Hepatocyte (in vitro differentiated cells): ENCODE data around the gene EDN1. TPM values are rescaled to one million over a fixed set of nuclear protein-coding genes. Genes with fewer than 3 reads are reported as not detected.

ENCODE experiments used
- DNase-seq: peaks from one replicate; pipeline ENCODE4 v3.0.0-alpha.2; 2016; ENCODE audit warnings: low spot score
- H2AFZ ChIP-seq: fragments of 200-600 bp; sonication (generic); 2 replicates; pipeline ENCODE4 v1.6.0; 2016; ENCODE audit warnings: antibody characterized with exemption, mild to moderate bottlenecking
- H3K27ac ChIP-seq: fragments of 200-600 bp; sonication (generic); 2 replicates; pipeline ENCODE4 v1.5.1; 2016; ENCODE audit warnings: mild to moderate bottlenecking
- H3K27me3 ChIP-seq: fragments of 200-600 bp; sonication (generic); 2 replicates; pipeline ENCODE4 v1.6.1; 2016
- H3K36me3 ChIP-seq: fragments of 200-600 bp; sonication (generic); replicated peaks from 2 replicates; pipeline ENCODE4 v1.5.1; 2016; ENCODE audit warnings: low read depth; ENCODE audit not compliant: insufficient read depth
- H3K4me1 ChIP-seq: fragments of 200-600 bp; sonication (generic); 2 replicates; pipeline ENCODE4 v1.5.1; 2016; ENCODE audit warnings: mild to moderate bottlenecking, moderate library complexity; ENCODE audit not compliant: insufficient read depth
- H3K4me2 ChIP-seq: fragments of 200-600 bp; sonication (generic); 2 replicates; pipeline ENCODE4 v1.6.0; 2016
- H3K4me3 ChIP-seq: fragments of 200-600 bp; sonication (generic); 2 replicates; pipeline ENCODE4 v1.5.1; 2016; ENCODE audit warnings: mild to moderate bottlenecking
- H3K79me2 ChIP-seq: fragments of 200-600 bp; sonication (generic); 2 replicates; pipeline ENCODE4 v1.6.0; 2017; ENCODE audit warnings: mild to moderate bottlenecking
- H3K9me2 ChIP-seq: fragments of 200-600 bp; sonication (generic); replicated peaks from 2 replicates; pipeline ENCODE4 v1.6.0; 2017; ENCODE audit warnings: mild to moderate bottlenecking; ENCODE audit not compliant: insufficient read depth
- H3K9me3 ChIP-seq: fragments of 200-600 bp; sonication (generic); 2 replicates; pipeline ENCODE4 v1.5.1; 2016; ENCODE audit warnings: low read depth, mild to moderate bottlenecking
- H4K20me1 ChIP-seq: fragments of 200-600 bp; sonication (generic); 2 replicates; pipeline ENCODE4 v1.6.0; 2016; ENCODE audit warnings: mild to moderate bottlenecking; ENCODE audit not compliant: insufficient read depth, poor library complexity, severe bottlenecking
- EZH2 ChIP-seq: fragments of 200-600 bp; sonication (generic); IDR thresholded peaks from 2 replicates; pipeline ENCODE4 v1.6.1; 2016; ENCODE audit warnings: antibody characterized with exemption, mild to moderate bottlenecking, borderline replicate concordance
- EZH2phosphoT487 ChIP-seq: fragments of 200-600 bp; sonication (generic); IDR thresholded peaks from one replicate; pipeline ENCODE4 v1.6.1; 2018; ENCODE audit warnings: antibody characterized with exemption, mild to moderate bottlenecking, low read depth, moderate library complexity; ENCODE audit not compliant: unreplicated experiment, severe bottlenecking
- WGBS: methylation state at CpG from one replicate; pipeline ENCODE4 v1.1.6; 2016; ENCODE audit warnings: low lambda C conversion rate; ENCODE audit errors: missing lambda C conversion rate; 5-methylcytosine and 5-hydroxymethylcytosine counted together
- polyA plus RNA-seq: library from polyadenylated mRNA; unstranded; fragments of >200 nt; fragmentation: Nextera tagmentation; extraction: Ambion mirVana; gene quantifications from 2 replicates; pipeline ENCODE4 v1.2.1, GENCODE V29; 2016
- total RNA-seq: library from RNA; depleted of rRNA; stranded (reverse); fragments of >200 nt; gene quantifications from 2 replicates; pipeline ENCODE4 v1.2.3, GENCODE V29; 2014
- TF ChIP-seq, protein P1 (sequence below): fragments of 200-600 bp; sonication (generic); IDR thresholded peaks from 2 replicates; pipeline ENCODE4 v1.5.1; 2016; ENCODE audit warnings: antibody characterized with exemption, mild to moderate bottlenecking; ENCODE audit not compliant: poor library complexity

Gene EDN1
- total and polyA plus RNA-seq, 2 experiments from 2014 or later: 25.0 to 41.8 TPM

DNA sequence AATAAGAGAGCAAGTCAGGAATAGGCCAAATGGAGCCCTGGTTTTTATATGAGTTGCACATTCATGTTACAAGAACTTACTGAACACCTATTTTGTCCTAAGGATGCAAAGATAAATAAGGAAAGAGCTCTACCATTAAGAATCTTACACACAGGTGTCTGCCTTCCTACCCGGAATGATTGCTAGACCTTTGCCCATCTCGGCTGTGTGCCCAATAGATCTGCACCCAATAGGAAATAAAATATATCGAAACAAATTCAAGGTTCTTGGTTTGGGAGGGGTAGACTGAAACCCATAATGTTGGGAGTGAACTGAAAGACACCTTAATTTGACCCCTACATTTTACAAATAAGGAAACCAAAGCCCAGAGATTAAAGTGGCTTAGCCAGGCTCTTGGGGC, 48.9 kb downstream of the EDN1 start:
- no peaks in the 10 kb centered on the region for H3K36me3 ChIP-seq
- TF ChIP-seq, protein P1, sequence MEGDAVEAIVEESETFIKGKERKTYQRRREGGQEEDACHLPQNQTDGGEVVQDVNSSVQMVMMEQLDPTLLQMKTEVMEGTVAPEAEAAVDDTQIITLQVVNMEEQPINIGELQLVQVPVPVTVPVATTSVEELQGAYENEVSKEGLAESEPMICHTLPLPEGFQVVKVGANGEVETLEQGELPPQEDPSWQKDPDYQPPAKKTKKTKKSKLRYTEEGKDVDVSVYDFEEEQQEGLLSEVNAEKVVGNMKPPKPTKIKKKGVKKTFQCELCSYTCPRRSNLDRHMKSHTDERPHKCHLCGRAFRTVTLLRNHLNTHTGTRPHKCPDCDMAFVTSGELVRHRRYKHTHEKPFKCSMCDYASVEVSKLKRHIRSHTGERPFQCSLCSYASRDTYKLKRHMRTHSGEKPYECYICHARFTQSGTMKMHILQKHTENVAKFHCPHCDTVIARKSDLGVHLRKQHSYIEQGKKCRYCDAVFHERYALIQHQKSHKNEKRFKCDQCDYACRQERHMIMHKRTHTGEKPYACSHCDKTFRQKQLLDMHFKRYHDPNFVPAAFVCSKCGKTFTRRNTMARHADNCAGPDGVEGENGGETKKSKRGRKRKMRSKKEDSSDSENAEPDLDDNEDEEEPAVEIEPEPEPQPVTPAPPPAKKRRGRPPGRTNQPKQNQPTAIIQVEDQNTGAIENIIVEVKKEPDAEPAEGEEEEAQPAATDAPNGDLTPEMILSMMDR: no peak
- TF ChIP-seq EZH2phosphoT487 (no peak), EZH2 (no peak)
- H3K4me3 ChIP-seq: no peak overlapping the region
- H3K79me2 ChIP-seq: no peaks in the 10 kb centered on the region
- H4K20me1 ChIP-seq: no peaks in the 10 kb centered on the region
- no peak for DNase-seq
- H3K27me3 ChIP-seq: no peaks in the 10 kb centered on the region
- H2AFZ ChIP-seq: no peak overlapping the region
- 98% methylated on average over 3 of the region's 3 CpGs for WGBS
- H3K9me2 ChIP-seq: no peaks in the 10 kb centered on the region
- no peaks in the 10 kb centered on the region for H3K9me3 ChIP-seq
- H3K4me1 ChIP-seq: peaks cover 24% of the 10 kb centered on the region
- no peak overlapping the region for H3K27ac ChIP-seq
- no peak overlapping the region for H3K4me2 ChIP-seq

DNA sequence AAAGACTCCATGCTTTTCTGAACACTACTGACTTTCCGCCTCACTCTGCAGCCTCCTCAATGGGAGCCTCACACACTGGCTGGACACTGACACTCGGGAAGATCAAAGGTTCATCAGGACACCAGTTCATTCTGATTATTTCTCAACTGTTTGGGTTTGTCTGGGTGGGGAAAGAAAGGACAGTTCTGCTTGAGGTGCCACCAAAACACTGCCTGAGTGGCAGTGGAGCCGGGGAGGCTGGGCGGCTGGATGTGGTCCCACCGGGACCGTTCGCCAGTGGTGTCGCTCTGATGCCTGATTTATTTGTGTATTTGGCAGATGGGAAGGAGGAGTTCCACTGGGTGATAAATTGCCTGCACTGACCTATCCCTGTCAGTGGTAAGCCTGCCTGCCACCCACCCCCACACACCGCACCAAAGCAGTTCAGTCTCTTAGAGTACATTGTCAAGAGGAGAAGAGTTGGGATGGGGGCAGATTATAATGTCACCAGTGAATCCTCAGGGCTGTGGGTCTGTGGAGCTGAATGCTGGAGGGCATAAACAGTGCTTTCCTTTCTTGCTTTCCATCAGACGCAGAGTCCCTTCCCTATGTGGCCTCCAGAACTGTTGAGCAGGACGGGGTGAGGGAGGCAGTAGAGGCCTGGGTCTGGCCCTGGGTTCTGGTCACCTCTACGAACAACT, 49.8 kb downstream of the EDN1 start:
- Histone ChIP-seq H4K20me1 (no peaks in the 10 kb centered on the region), H3K9me2 (no peaks in the 10 kb centered on the region), H3K4me2 (no peak overlapping the region), H3K27me3 (no peaks in the 10 kb centered on the region), H2AFZ (no peak overlapping the region), H3K4me3 (no peak overlapping the region), H3K4me1 (peaks cover 26% of the 10 kb centered on the region), H3K36me3 (no peaks in the 10 kb centered on the region), H3K9me3 (no peaks in the 10 kb centered on the region), H3K27ac (no peak overlapping the region), H3K79me2 (no peaks in the 10 kb centered on the region)
- no peak for DNase-seq
- WGBS: 77% methylated on average over 12 of the region's 12 CpGs
- TF ChIP-seq, protein P1: no peak
- TF ChIP-seq EZH2: no peak
- no peak for TF ChIP-seq EZH2phosphoT487

DNA sequence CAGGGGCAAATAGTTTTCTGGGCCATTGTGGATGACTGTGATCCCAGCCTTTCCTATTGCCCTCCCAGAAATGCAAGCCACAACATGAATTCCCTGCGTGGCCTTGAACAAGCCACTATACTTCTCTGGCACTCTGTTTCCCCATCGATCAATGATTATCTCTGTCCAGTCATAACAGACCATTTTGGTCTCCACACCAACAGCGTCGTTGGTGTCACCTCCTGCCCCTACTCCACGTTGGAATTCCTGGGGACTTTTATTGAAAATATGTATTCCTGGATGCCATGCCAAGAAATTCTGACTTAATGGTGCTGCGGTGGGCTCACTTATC, 50.3 kb downstream of the EDN1 start:
- no peaks in the 10 kb centered on the region for H3K36me3 ChIP-seq
- H3K4me2 ChIP-seq: no peak overlapping the region
- no peaks in the 10 kb centered on the region for H3K27me3 ChIP-seq
- H4K20me1 ChIP-seq: no peaks in the 10 kb centered on the region
- TF ChIP-seq EZH2 (no peak), EZH2phosphoT487 (no peak)
- TF ChIP-seq, protein P1: no peak
- no peak overlapping the region for H3K4me3 ChIP-seq
- no peak for DNase-seq
- H3K9me3 ChIP-seq: no peaks in the 10 kb centered on the region
- H3K79me2 ChIP-seq: no peaks in the 10 kb centered on the region
- WGBS: 90% methylated on average over 6 of the region's 6 CpGs
- no peak overlapping the region for H3K27ac ChIP-seq
- no peaks in the 10 kb centered on the region for H3K9me2 ChIP-seq
- no peak overlapping the region for H2AFZ ChIP-seq
- H3K4me1 ChIP-seq: peaks cover 26% of the 10 kb centered on the region
